Mesangial cell (primary cell): Measurements from ENCODE around the gene PDZK1. TPM values are rescaled to one million over a fixed set of nuclear protein-coding genes. Genes with fewer than 3 reads are reported as not detected.

Source experiments
- total RNA-seq: library from RNA; depleted of rRNA; stranded (reverse); fragments of >200 nt; gene quantifications from 2 replicates; pipeline ENCODE4 v1.2.3, GENCODE V29; 2015

Gene PDZK1
- total RNA-seq, result 0.49 and 11.3 TPM in 2 replicates

DNA sequence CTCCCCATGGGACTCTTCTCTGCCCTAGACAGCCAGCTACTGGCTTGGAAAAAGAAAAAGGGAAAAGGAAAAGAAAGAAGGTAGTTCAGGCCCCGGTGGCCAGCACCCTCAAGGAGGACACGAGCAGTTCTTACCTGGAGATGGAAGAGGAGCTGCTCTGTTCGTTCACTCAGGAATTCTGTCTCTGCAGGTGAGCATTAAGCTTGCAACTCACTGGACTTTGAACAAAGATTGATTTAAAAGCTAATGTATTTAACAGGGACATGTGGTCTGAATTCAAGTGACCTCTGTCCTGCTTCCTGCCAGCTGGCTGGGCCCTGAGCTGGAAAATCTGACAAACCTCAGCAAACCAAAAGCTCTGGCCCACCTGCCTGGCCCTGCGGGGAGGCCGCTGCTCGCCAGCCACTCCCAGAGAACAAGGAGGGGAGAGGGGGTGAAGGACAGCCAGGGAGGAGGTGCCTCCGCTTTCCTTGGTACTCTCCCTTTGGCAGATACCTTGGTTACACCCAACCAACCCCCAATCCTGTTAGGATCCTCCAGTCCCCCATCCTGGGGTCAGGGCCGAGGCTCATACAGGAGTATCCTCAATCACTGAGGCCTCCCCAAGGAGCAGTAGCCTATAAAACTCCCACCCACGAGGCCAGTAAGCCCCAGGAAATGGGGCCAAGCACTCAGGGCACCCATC, at the start of gene PDZK1:
TSS of gene PDZK1 (minus strand) at position 186 of the 685 bp plus-strand sequence. CDS start 19,347 bp downstream, outside the sequence.

DNA sequence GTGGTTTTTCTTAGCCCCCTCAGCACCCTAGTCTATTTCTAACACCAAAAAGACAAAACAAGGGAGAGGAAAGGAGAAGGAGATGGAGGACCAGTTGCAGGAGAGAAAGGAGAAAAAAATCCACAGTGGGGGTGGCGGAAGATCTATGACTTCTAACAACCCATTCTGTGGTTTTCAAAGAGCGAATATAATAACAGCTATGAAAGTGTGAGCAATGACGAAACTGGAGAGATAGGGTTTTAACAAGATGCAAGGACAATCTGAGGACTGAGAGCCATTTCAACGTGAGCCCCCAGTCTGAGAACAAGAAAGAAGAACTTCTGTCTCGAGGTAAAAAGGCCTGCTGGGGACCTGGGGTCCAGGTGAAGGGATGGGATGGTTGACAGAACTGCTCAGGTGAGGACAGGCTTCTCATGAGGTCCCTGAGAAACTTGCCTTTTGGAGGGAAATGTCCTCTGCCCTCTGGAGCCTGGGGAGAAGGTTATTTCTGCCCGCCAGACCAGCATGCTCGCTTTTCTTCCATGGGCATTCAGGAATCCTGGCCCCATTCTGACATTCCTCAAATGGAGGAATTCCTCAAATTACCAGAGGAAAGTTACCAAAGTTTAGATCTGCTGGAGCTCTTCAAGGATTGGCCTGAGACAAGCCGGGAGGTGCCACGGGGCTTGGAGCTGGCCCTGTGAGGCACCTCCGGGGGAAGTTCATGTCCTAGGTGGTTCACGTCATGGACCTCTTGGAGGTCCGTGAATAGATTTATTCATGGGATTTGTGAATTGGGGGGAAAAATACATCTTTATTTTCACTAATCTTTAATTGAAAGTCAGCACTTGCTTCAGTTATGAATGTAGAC, 12.3 kb upstream of the PDZK1 start, which contains the start of gene CD160:
TSS of gene CD160 (plus strand) at position 270 of the 850 bp plus-strand sequence. CDS start 8,829 bp downstream, outside the sequence.

Other genes starting within 250 kb of the PDZK1 start
- gene GPR89A, start 99.4 kb downstream of the PDZK1 start, total RNA-seq, result 15.7 and 16.1 TPM in 2 replicates
- not detected in 2 replicates for gene CD160, start 12.1 kb upstream of the PDZK1 start, total RNA-seq
- gene RNF115, start 116.7 kb upstream of the PDZK1 start, total RNA-seq, result 7.7 and 9.4 TPM in 2 replicates
- gene POLR3C, start 116.8 kb upstream of the PDZK1 start, total RNA-seq, result 29.5 and 30.5 TPM in 2 replicates
- gene NUDT17, start 138.3 kb upstream of the PDZK1 start, total RNA-seq, result 2.8 and 4.1 TPM in 2 replicates
- 29.7 and 31.9 TPM in 2 replicates for gene PIAS3, start 151.7 kb upstream of the PDZK1 start, total RNA-seq
- 0.13 and 0.49 TPM in 2 replicates for gene ANKRD35, start 178.5 kb upstream of the PDZK1 start, total RNA-seq
- gene ITGA10, start 202.7 kb upstream of the PDZK1 start, total RNA-seq, result 3.1 and 8.4 TPM in 2 replicates
- 20.7 and 30.2 TPM in 2 replicates for gene PEX11B, start 211.3 kb upstream of the PDZK1 start, total RNA-seq
- gene RBM8A, start 220.1 kb upstream of the PDZK1 start, total RNA-seq, result 54.4 and 130 TPM in 2 replicates